Keratinocyte (primary cell): ENCODE results near the gene SH3PXD2A. TPM values are rescaled to one million over a fixed set of nuclear protein-coding genes. Genes with fewer than 3 reads are reported as not detected.

Source experiments
- DNase-seq: peaks from one replicate; pipeline ENCODE4 v3.0.0-alpha.2; 2011; ENCODE audit warnings: low read depth, missing footprints, low spot score
- FAIRE-seq: peaks from 2 replicates; lab custom pipeline; 2011; peaks lifted over from hg19 to GRCh38; lab: Jason Lieb, UNC
- H2AFZ ChIP-seq: 2 replicates; pipeline ENCODE4 v1.6.0; 2012; ENCODE audit warnings: low read length, control low read depth, inconsistent platforms; ENCODE audit not compliant: control insufficient read depth
- H3K27ac ChIP-seq: 2 replicates; pipeline ENCODE4 v1.5.1; 2011; ENCODE audit warnings: low read length; ENCODE audit not compliant: control insufficient read depth, insufficient read depth
- H3K27me3 ChIP-seq: 3 replicates; pipeline ENCODE4 v1.6.0; 2011; ENCODE audit warnings: low read length; ENCODE audit not compliant: control insufficient read depth, insufficient read depth; ENCODE audit errors: extremely low read depth
- H3K36me3 ChIP-seq, 2 experiments: 2 replicates in 1 of 2; 3 replicates in 1 of 2; pipeline ENCODE4 v1.5.1; 2011; ENCODE audit warnings: low read length in 2 of 2, mild to moderate bottlenecking in 1 of 2; ENCODE audit not compliant: control insufficient read depth in 2 of 2, insufficient read depth in 2 of 2; ENCODE audit errors: extremely low read depth in 1 of 2
- H3K4me1 ChIP-seq: 3 replicates; pipeline ENCODE4 v1.5.1; 2011; ENCODE audit warnings: low read length; ENCODE audit not compliant: control insufficient read depth, insufficient read depth; ENCODE audit errors: extremely low read depth
- H3K4me2 ChIP-seq: 3 replicates; pipeline ENCODE4 v1.6.0; 2011; ENCODE audit warnings: low read depth, low read length; ENCODE audit not compliant: control insufficient read depth, insufficient read depth; ENCODE audit errors: extremely low read depth
- H3K4me3 ChIP-seq, 3 experiments: fragments of 200-600 bp in 1 of 3; sonication (generic) in 1 of 3; 2 replicates in 2 of 3; 3 replicates in 1 of 3; pipeline ENCODE4 v1.5.1; 2011 to 2016; ENCODE audit warnings: low read length in 3 of 3, mild to moderate bottlenecking in 3 of 3, control low read depth in 2 of 3, inconsistent platforms in 1 of 3, low read depth in 1 of 3, mixed read lengths in 1 of 3, mixed run types in 1 of 3, moderate library complexity in 1 of 3; ENCODE audit not compliant: control insufficient read depth in 2 of 3, insufficient read depth in 2 of 3; ENCODE audit errors: extremely low read depth in 1 of 3
- H3K79me2 ChIP-seq: 2 replicates; pipeline ENCODE4 v1.6.0; 2012; ENCODE audit warnings: low read length; ENCODE audit not compliant: control insufficient read depth, insufficient read depth
- H3K9ac ChIP-seq: 3 replicates; pipeline ENCODE4 v1.6.0; 2011; ENCODE audit warnings: low read length; ENCODE audit not compliant: control insufficient read depth, insufficient read depth; ENCODE audit errors: extremely low read depth
- H3K9me1 ChIP-seq: 3 replicates; pipeline ENCODE4 v1.6.0; 2011; ENCODE audit warnings: low read length; ENCODE audit not compliant: control insufficient read depth, insufficient read depth; ENCODE audit errors: extremely low read depth
- H3K9me3 ChIP-seq: 2 replicates; pipeline ENCODE4 v1.5.1; 2012; ENCODE audit warnings: low read depth, low read length; ENCODE audit not compliant: control insufficient read depth
- H4K20me1 ChIP-seq: 3 replicates; pipeline ENCODE4 v1.6.0; 2011; ENCODE audit warnings: low read length; ENCODE audit not compliant: control insufficient read depth, insufficient read depth; ENCODE audit errors: extremely low read depth
- EZH2 ChIP-seq: IDR thresholded peaks from one replicate; pipeline ENCODE4 v1.6.1; 2012; ENCODE audit warnings: inconsistent platforms, mild to moderate bottlenecking, low read length, moderate library complexity
- dilution Hi-C: fragments of 300-500 bp; cut with MboI; formaldehyde crosslinking; loops from one replicate; pipeline ENCODE4 v1.7.0; 2020; ENCODE audit warnings: low sequenced_read_pairs; ENCODE audit not compliant: extremely low pct_ligation_motif_present
- polyA plus RNA-seq, 5 experiments: library from polyadenylated mRNA; depleted of rRNA in 3 of 5; stranded (reverse) in 3 of 5; stranded (forward) in 1 of 5; unstranded in 1 of 5; fragments of >200 nt; gene quantifications; 1 replicate in 1 of 5; 2 replicates in 3 of 5; 3 replicates in 1 of 5; pipeline versions ENCODE4 v1.2.1 to v1.2.3, GENCODE V29; 2011 to 2012; ENCODE audit warnings: missing spikeins in 2 of 5, low read depth in 1 of 5, low replicate concordance in 1 of 5
- TF ChIP-seq, protein P1 (sequence below), 3 experiments: IDR thresholded peaks in 1 of 3; conservative IDR thresholded peaks in 1 of 3; optimal IDR thresholded peaks in 1 of 3; 2 replicates in 2 of 3; 3 replicates in 1 of 3; pipeline versions ENCODE3 to v1.5.1; 2011; ENCODE audit warnings: low read length in 3 of 3, mild to moderate bottlenecking in 3 of 3, moderate library complexity in 2 of 3, control low read depth in 1 of 3, inconsistent platforms in 1 of 3; ENCODE audit not compliant: insufficient read depth in 2 of 3; ENCODE audit errors: extremely low read depth in 1 of 3

Gene SH3PXD2A
- polyA plus RNA-seq, 1 donor (not counting 4 experiments of a cell fraction or from before 2014, with no cell fraction given), result 33.9 TPM

DNA sequence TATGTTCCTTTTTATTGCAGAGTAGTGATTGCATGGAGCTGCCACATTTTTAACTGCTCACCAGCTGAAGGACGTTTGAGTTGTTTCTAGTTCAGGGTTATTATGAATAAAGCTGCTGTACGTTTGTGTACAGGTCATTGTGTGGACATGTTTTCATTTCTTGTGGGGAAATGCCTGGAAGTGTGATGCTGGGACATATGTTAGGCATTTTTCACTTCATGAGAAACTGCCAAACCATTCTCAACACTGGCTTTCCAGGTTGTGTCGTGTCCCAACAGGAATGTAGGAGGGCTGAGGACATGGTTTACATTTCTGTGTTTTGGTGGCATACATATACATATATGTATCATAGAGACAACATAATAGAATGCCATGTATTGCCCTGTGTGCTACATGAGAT is 288.8 kb downstream of the SH3PXD2A start:
- Histone ChIP-seq H3K4me1 (peaks cover 11% of the 10 kb centered on the region), H3K36me3 (no peaks in the 10 kb centered on the region), H4K20me1 (peaks cover 3% of the 10 kb centered on the region), H3K9ac (no peak overlapping the region), H3K79me2 (no peaks in the 10 kb centered on the region), H3K27me3 (peaks cover 12% of the 10 kb centered on the region), H3K4me2 (no peak overlapping the region), H3K4me3 (no peak overlapping the region), H3K27ac (no peak overlapping the region), H3K9me1 (no peaks in the 10 kb centered on the region), H3K9me3 (no peaks in the 10 kb centered on the region), H2AFZ (no peak overlapping the region)
- FAIRE-seq, result peak; percentile 68
- dilution Hi-C loops, result no loop called here
- TF ChIP-seq, protein P1, sequence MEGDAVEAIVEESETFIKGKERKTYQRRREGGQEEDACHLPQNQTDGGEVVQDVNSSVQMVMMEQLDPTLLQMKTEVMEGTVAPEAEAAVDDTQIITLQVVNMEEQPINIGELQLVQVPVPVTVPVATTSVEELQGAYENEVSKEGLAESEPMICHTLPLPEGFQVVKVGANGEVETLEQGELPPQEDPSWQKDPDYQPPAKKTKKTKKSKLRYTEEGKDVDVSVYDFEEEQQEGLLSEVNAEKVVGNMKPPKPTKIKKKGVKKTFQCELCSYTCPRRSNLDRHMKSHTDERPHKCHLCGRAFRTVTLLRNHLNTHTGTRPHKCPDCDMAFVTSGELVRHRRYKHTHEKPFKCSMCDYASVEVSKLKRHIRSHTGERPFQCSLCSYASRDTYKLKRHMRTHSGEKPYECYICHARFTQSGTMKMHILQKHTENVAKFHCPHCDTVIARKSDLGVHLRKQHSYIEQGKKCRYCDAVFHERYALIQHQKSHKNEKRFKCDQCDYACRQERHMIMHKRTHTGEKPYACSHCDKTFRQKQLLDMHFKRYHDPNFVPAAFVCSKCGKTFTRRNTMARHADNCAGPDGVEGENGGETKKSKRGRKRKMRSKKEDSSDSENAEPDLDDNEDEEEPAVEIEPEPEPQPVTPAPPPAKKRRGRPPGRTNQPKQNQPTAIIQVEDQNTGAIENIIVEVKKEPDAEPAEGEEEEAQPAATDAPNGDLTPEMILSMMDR (optimal IDR thresholded peaks at IDR 0.05 in 1 of 3, IDR thresholded peaks at IDR 0.05 in 1 of 3, conservative IDR thresholded peaks at IDR 0.05 in 1 of 3; ENCODE audit: extremely low read depth in 1 of 3, insufficient read depth in 2 of 3, low read length in 3 of 3), result no peak
- no peak for TF ChIP-seq EZH2
- peak; percentile 4 for DNase-seq

DNA sequence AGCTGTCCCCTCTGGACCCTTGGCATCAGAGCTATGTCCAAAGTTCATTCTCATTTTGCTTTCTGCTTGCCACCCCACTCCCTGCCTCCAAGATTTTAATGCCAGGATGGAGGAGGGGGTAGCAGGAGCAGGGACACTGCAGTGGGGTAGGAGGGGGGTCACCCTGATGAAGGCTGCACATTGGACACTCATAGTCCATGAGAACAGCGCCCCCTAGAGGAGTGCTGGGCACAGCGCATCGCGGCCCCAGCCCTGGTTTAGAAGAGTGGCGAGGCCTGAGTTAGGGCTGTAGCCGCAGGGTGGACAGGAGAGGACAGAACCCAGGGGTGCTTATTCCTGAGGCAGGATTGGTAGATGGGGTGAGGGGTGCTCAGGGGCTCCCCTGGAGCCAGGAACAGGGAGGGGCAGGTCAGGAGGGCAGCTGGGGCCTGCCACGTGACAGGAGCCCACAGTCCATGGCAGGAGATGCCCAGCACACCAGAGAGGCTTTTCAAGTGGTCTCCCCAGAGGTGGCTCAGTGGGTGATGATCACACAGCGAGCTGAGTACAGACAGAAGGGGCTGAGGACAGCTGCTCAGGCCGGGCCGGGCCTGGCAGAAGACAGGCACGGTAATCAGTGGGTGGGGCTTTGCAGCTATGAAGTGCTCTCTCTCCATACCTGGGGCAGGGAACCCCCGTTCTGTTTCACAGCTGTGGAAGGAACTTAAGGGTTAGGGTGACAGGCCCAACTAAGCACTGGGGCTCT is 290.4 kb downstream of the SH3PXD2A start:
- Histone ChIP-seq H4K20me1 (peaks cover 3% of the 10 kb centered on the region), H3K27me3 (peaks cover 15% of the 10 kb centered on the region), H3K36me3 (no peaks in the 10 kb centered on the region), H3K4me1 (peaks cover 11% of the 10 kb centered on the region), H3K79me2 (no peaks in the 10 kb centered on the region), H3K4me2 (no peak overlapping the region), H3K4me3 (no peak overlapping the region), H3K27ac (no peak overlapping the region), H3K9me1 (no peaks in the 10 kb centered on the region), H2AFZ (no peak overlapping the region), H3K9ac (no peak overlapping the region), H3K9me3 (no peaks in the 10 kb centered on the region)
- dilution Hi-C loops, result no loop called here
- FAIRE-seq, result no peak
- DNase-seq, result no peak
- TF ChIP-seq EZH2, result no peak
- TF ChIP-seq, protein P1 (optimal IDR thresholded peaks at IDR 0.05 in 1 of 3, IDR thresholded peaks at IDR 0.05 in 1 of 3, conservative IDR thresholded peaks at IDR 0.05 in 1 of 3; ENCODE audit: extremely low read depth in 1 of 3, insufficient read depth in 2 of 3, low read length in 3 of 3), result peak; percentile 74 to 85 (median 79)
